ENCODE measurements around the gene PLCB4.

- TF ChIP-seq CTCF (IDR thresholded peaks at IDR 0.05; ENCODE audit: insufficient read depth, low read length, poor library complexity, severe bottlenecking) (no peak), EZH2phosphoT487 (conservative IDR thresholded peaks at IDR 0.05; ENCODE audit: low read length) (no peak)
Observed at GRCh38 chr20:9225879-9226278, 157.0 kb downstream of the PLCB4 start.

Measured in SU-DHL-6 (cell line).